Fibroblast of villous mesenchyme (primary cell): Measurements from ENCODE around the gene CSTPP1. TPM values are rescaled to one million over a fixed set of nuclear protein-coding genes. Genes with fewer than 3 reads are reported as not detected.

ENCODE experiments used
- DNase-seq: peaks from one replicate; pipeline ENCODE4 v3.0.0-alpha.2; 2010; ENCODE audit warnings: low read depth
- H3K4me3 ChIP-seq: 2 replicates; pipeline ENCODE4 v1.5.1; 2011; ENCODE audit warnings: low read depth, mild to moderate bottlenecking, low read length
- CTCF ChIP-seq: IDR thresholded peaks from 2 replicates; pipeline ENCODE4 v1.5.1; 2012; ENCODE audit warnings: low read depth, mild to moderate bottlenecking, low read length; ENCODE audit not compliant: insufficient read depth
- total RNA-seq: library from RNA; depleted of rRNA; stranded (reverse); fragments of >200 nt; gene quantifications from 2 replicates; pipeline ENCODE4 v1.2.3, GENCODE V29; 2012

CSTPP1 gene
- total RNA-seq, 1 donor: 30.2 TPM

GRCh38 chr11:47060807-47061206, 124.2 kb downstream of the CSTPP1 start:
- DNase-seq: no peak
- H3K4me3 ChIP-seq: no peak overlapping the region

GRCh38 chr11:47061429-47062178, 125.0 kb downstream of the CSTPP1 start:
- H3K4me3 ChIP-seq: no peak overlapping the region
- TF ChIP-seq CTCF: no peak
- no peak for DNase-seq

More at GRCh38 chr11:47060807-47061206, 124.2 kb downstream of the CSTPP1 start:
- no peak for TF ChIP-seq CTCF

- no peak for TF ChIP-seq CTCF
- DNase-seq: no peak
- no peak overlapping the region for H3K4me3 ChIP-seq
Measured at GRCh38 chr11:47062736-47063135, 126.2 kb downstream of the CSTPP1 start.

- no peak for TF ChIP-seq CTCF
- DNase-seq: no peak
- H3K4me3 ChIP-seq: no peak overlapping the region
Measured at GRCh38 chr11:47067401-47067800, 130.8 kb downstream of the CSTPP1 start.

- no peak overlapping the region for H3K4me3 ChIP-seq
- DNase-seq: no peak
- TF ChIP-seq CTCF: no peak
Measured at GRCh38 chr11:47070769-47071168, 134.2 kb downstream of the CSTPP1 start.

GRCh38 chr11:47071341-47071740, 134.8 kb downstream of the CSTPP1 start:
- no peak for DNase-seq
- no peak overlapping the region for H3K4me3 ChIP-seq
- TF ChIP-seq CTCF: no peak

GRCh38 chr11:47071791-47072261, 135.3 kb downstream of the CSTPP1 start:
- TF ChIP-seq CTCF: no peak
- H3K4me3 ChIP-seq: no peak overlapping the region
- DNase-seq: peak; percentile 45
